SK-N-MC (cell line): ENCODE data around the gene SCMH1.

Source experiments
- EZH2 ChIP-seq: fragments of 200-600 bp; sonication (generic); IDR thresholded peaks from one replicate; pipeline ENCODE4 v1.6.1; 2017; ENCODE audit warnings: antibody characterized with exemption
- FOXP2 ChIP-seq: optimal IDR thresholded peaks from 2 replicates; pipeline ENCODE3; 2011; ENCODE audit warnings: mild to moderate bottlenecking, moderate library complexity; ENCODE audit not compliant: insufficient read depth; ENCODE audit errors: extremely low read length, control extremely low read depth
- POLR2AphosphoS5 ChIP-seq: IDR thresholded peaks from 2 replicates; pipeline ENCODE4 v1.6.1; 2012; ENCODE audit warnings: mild to moderate bottlenecking, low read depth, low read length, borderline replicate concordance

- TF ChIP-seq POLR2AphosphoS5 (no peak), EZH2 (no peak), FOXP2 (no peak)
Observed at GRCh38 chr1:41056907-41057306, 185.2 kb downstream of the SCMH1 start.
